Measurements from ENCODE around the gene TGFBRAP1.

DNA sequence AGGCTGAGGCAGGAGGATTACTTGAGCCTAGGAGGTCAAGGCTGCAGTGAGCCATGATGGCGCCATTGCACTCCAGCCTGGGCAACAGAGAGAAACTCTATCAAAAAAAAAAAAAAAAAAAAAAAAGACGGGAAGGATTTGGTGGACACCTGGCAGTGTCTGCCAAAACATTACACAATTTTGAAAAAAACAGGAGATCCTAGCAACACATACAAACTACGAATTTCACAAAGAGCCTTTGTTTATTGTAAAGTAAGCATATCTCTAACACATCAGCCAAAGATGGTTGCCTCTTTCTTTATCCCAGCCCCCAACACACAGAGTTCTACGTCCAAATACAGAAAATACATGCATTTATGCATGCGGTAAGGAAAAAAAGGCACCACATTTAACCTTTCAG, 80.4 kb downstream of the TGFBRAP1 start:
- TF ChIP-seq, protein P1, sequence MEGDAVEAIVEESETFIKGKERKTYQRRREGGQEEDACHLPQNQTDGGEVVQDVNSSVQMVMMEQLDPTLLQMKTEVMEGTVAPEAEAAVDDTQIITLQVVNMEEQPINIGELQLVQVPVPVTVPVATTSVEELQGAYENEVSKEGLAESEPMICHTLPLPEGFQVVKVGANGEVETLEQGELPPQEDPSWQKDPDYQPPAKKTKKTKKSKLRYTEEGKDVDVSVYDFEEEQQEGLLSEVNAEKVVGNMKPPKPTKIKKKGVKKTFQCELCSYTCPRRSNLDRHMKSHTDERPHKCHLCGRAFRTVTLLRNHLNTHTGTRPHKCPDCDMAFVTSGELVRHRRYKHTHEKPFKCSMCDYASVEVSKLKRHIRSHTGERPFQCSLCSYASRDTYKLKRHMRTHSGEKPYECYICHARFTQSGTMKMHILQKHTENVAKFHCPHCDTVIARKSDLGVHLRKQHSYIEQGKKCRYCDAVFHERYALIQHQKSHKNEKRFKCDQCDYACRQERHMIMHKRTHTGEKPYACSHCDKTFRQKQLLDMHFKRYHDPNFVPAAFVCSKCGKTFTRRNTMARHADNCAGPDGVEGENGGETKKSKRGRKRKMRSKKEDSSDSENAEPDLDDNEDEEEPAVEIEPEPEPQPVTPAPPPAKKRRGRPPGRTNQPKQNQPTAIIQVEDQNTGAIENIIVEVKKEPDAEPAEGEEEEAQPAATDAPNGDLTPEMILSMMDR (IDR thresholded peaks at IDR 0.05; ENCODE audit: extremely low read depth in 1 of 2, insufficient read depth in 1 of 2, low read depth in 1 of 2, low read length in 2 of 2), result no peak
- no peak for TF ChIP-seq GATA2 (IDR thresholded peaks at IDR 0.05; ENCODE audit: insufficient read depth, insufficient read length, low read depth, low read length)
- no peak for TF ChIP-seq POLR2A (IDR thresholded peaks at IDR 0.05; ENCODE audit: low read depth, low read length)
- no peak for TF ChIP-seq EZH2 (IDR thresholded peaks at IDR 0.05; ENCODE audit: borderline replicate concordance, low read depth, low read length, severe bottlenecking)
- TF ChIP-seq MAX (IDR thresholded peaks at IDR 0.05; ENCODE audit: insufficient read depth, insufficient read length), result no peak
- TF ChIP-seq POLR2AphosphoS5 (IDR thresholded peaks at IDR 0.05; ENCODE audit: insufficient read depth, low read depth, low read length), result no peak
